NCI-H226 (cell line): ENCODE results near the gene GMDS.

ENCODE experiments used
- DNase-seq: peaks from one replicate; pipeline ENCODE4 v3.0.0-alpha.2; 2015

The GMDS gene

GRCh38 chr6:1594445-1595200 is 650.8 kb downstream of the GMDS start:
- DNase-seq, result no peak

GRCh38 chr6:1593958-1594314 is 651.5 kb downstream of the GMDS start:
- no peak for DNase-seq

GRCh38 chr6:1593286-1593957 is 652.0 kb downstream of the GMDS start:
- no peak for DNase-seq

GRCh38 chr6:1592852-1593251 is 652.6 kb downstream of the GMDS start:
- no peak for DNase-seq

- DNase-seq, result no peak
These were observed 653.5 kb downstream of the GMDS start for GRCh38 chr6:1591926-1592325.

- DNase-seq, result no peak
These were observed 654.2 kb downstream of the GMDS start for GRCh38 chr6:1591243-1591642.

- DNase-seq, result no peak
These were observed 654.8 kb downstream of the GMDS start for GRCh38 chr6:1590580-1590979.

- no peak for DNase-seq
These were observed 656.2 kb downstream of the GMDS start for GRCh38 chr6:1589208-1589607.

- no peak for DNase-seq
These were observed 657.4 kb downstream of the GMDS start for GRCh38 chr6:1587977-1588376.

- DNase-seq, result no peak
These were observed 657.9 kb downstream of the GMDS start for GRCh38 chr6:1587546-1587945.

- DNase-seq, result no peak
These were observed 658.4 kb downstream of the GMDS start for GRCh38 chr6:1586861-1587450.

GRCh38 chr6:1586256-1586655 is 659.1 kb downstream of the GMDS start:
- DNase-seq, result no peak

- DNase-seq, result no peak
These were observed 659.7 kb downstream of the GMDS start for GRCh38 chr6:1585669-1586049.

- DNase-seq, result no peak
These were observed 660.3 kb downstream of the GMDS start for GRCh38 chr6:1584996-1585668.

- DNase-seq, result no peak
These were observed 661.3 kb downstream of the GMDS start for GRCh38 chr6:1584146-1584545.

GRCh38 chr6:1581120-1581991 is 664.0 kb downstream of the GMDS start:
- DNase-seq, result no peak

GRCh38 chr6:1580585-1580984 is 664.8 kb downstream of the GMDS start:
- no peak for DNase-seq

- no peak for DNase-seq
These were observed 665.3 kb downstream of the GMDS start for GRCh38 chr6:1580109-1580508.

- no peak for DNase-seq
These were observed 666.3 kb downstream of the GMDS start for GRCh38 chr6:1579096-1579495.

- DNase-seq, result no peak
These were observed 667.3 kb downstream of the GMDS start for GRCh38 chr6:1577896-1578745.

GRCh38 chr6:1577146-1577680 is 668.2 kb downstream of the GMDS start:
- DNase-seq, result no peak

- no peak for DNase-seq
These were observed 668.7 kb downstream of the GMDS start for GRCh38 chr6:1576711-1577110.
